Stimulated activated CD4-positive, alpha-beta T cell treated with anti-CD3 and anti-CD28 coated beads, Interleukin-12 subunit alpha, Interleukin-12 subunit beta, amount 100 ng/mL, for 48 hours (primary cell): ENCODE data around the gene TMEM59.
"Not testable (repeated sequence)": the region's sequence is repeated elsewhere in the genome, so short reads cannot be mapped to it uniquely, and the experiment has no call there.

Source experiments
- DNase-seq, 3 donors: peaks; one replicate each; pipeline ENCODE4 v3.0.0-alpha.2; 2020; ENCODE audit warnings: low read depth in 2 of 3, low spot score in 1 of 3

The TMEM59 gene

GRCh38 chr1:54013393-54014008 is 39.5 kb downstream of the TMEM59 start:
- no peak for DNase-seq

GRCh38 chr1:54012863-54013262 is 40.1 kb downstream of the TMEM59 start:
- no peak for DNase-seq

DNA sequence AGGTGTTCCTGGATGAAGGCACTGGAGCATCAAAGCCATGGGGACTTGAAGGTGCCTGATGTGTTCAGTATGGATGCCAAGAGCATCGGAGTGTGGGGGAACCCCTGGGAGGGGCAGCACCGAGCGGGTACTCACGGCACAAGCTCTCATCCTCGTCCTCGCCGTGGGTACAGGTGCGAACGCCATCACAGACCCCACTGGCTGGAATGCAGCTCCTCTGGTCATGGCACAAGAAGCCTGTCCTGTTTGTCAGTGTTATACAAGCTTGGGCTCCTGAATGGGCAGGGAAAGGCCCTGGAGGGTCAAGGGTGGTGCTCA is 41.0 kb downstream of the TMEM59 start:
- no peak for DNase-seq

- DNase-seq: no peak
Measured at GRCh38 chr1:54011316-54012007, 41.5 kb downstream of the TMEM59 start.

- DNase-seq: no peak
Measured at GRCh38 chr1:54010415-54011117, 42.4 kb downstream of the TMEM59 start.

- no peak for DNase-seq
Measured at GRCh38 chr1:54009406-54009805, 43.6 kb downstream of the TMEM59 start.

DNA sequence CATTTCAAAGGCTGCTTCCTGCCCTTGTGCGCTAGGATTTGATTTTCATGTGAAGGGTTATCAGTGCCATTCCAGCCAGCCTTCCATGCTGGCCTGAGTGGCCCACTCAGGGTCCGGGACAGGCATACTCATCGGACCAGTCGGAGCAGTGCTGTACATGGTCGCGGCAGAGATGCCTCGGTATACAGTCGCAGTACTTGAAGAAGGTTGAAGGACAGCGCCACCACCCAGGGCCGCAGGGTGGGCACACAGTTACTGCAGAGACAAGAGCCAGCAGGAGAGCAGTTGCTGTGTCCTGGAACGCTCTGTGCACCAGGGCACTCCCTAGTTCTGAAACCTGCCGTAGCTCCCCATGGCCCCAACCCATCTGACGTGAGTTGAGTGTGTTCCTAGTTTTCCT is 44.1 kb downstream of the TMEM59 start:
- DNase-seq: no peak

GRCh38 chr1:54007613-54008012 is 45.4 kb downstream of the TMEM59 start:
- DNase-seq: no peak

DNA sequence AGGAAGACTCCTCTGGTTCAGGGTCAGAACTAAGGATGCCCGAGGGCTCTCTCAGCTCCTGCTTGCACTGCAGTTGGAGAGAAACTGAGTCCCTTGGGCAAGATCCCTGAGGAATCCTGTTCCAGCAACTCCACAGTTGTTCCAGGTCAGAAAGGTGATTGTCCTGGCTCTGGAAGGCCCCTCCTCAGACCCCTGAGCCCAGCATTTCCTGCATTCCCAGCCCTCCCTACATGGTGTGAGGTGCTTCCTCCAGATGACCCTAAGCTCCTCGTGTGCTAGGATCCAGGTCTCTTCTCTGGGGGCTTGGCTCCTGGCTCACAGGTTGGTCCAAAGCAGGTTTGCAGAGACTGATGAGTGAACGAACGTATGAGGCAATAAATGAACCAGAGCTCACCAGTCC is 46.5 kb downstream of the TMEM59 start:
- DNase-seq: no peak

GRCh38 chr1:54004481-54005049 is 48.4 kb downstream of the TMEM59 start:
- no peak for DNase-seq

DNA sequence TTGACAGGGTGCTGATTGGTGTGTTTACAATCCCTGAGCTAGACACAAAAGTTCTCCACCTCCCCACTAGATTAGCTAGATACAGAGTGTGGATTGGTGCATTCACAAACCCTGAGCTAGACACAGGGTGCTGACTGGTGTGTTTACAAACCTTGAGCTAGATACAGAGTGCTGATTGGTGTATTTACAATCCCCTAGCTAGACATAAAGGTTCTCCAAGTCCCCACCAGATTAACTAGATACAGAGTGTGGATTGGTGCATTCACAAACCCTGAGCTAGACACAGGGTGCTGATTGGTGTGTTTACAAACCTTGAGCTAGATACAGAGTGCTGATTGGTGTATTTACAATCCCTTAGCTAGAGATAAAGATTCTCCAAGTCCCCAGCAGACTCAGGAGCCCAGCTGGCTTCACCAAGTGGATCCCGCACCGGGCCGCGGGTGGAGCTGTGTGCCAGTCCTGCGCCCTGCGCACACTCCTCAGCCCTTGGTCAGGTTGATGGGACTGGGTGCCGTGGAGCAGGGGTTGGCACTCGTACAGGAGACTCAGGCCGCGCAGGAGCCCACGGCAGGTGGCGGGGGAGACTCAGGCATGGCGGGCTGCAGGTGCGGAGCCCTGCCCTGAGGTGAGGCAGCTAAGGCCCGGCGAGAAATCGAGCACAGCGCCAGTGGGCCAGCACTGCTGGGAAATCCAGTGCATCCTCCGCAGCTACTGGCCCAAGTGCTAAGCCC is 49.1 kb downstream of the TMEM59 start:
- DNase-seq: not testable (repeated sequence)

DNA sequence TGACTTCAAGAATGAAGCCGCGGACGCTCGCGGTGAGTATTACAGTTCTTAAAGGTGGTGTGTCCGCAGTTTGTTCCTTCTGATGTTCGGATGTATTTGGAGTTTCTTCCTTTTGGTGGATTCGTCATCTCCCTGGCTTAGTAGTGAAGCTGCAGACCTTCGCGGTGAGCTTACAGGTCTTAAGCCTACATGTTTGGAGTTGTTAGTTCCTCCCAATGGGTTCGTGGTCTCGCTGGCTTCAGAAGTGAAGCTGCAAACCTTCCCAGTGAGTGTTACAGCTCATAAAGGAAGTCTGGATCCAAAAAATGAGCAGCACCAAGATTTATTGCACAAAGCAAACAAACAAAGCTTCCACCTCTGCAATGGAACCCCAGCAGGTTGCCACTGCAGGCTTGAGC is 49.8 kb downstream of the TMEM59 start:
- DNase-seq: no peak

DNA sequence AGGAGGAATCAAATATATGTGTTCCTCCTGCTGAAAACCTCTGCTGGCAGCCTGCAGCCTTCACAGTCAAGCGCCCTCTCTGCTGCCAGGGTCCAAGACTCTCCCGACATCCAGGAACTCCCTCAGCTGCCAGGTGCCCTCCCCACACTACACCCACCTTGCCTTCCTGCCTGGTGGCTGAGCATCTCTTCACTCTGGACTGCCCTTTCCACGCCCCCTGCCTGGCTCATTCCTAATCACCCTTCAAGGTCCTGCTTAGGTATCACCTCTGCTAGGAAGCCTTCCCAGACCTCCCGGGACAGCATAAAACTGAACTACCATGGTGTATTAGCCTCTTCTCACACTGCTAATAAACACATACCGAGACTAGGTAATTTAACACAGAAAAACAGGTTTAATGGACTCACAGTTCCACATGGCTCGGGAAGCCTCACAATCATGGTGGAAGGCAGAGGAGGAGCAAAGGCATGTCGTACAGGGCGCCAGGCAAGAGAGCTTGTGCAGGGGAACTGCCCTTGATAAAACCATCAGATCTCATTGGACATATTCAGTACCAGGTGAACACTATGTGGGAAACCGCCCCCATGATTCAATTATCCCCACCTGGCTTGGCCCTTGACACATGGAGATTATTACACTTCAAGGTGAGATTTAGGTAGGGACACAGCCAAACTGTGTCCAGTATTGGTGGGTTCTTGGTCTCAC is 50.3 kb downstream of the TMEM59 start:
- no peak for DNase-seq

DNA sequence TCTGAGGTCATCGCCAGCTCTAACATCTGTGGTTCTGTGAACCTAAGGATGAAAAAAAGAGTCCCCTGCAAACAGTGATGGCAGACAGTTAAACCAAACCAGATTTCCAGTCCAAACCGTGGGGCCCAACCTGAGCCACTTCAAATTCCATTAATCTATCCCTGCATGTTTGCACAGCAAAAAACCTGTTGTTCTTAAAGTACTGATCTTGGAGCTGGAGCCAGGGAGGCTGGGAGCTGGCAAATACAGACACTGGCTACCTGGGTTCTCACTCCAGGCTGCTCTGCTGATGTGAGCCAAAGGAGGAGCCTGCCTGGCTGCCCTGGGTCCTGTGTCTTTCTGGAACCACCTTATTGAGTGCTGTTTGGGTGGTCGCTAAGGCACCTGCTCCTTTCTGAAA is 51.4 kb downstream of the TMEM59 start:
- no peak for DNase-seq

DNA sequence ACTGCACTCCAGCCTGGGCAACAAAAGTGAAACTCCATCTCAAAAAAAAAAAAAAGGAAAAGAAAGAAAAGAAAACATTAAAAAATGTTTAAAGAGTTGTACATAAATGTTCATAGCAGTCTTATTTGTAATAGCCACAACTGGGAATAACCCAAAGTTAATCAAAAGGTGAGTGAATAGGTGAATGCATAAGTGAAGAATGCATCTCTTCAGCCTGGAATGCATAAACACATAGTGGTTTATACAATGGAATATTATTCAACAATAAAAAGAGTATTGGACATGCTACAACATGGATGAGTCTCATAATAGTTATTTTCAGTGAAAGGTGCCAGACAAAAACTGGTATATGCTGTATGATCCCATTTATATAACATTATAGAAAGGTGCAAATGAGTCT is 53.1 kb downstream of the TMEM59 start:
- DNase-seq: no peak

- DNase-seq: no peak
Measured at GRCh38 chr1:53998223-53998622, 54.8 kb downstream of the TMEM59 start.

- no peak for DNase-seq
Measured at GRCh38 chr1:53995683-53996082, 57.3 kb downstream of the TMEM59 start.

DNA sequence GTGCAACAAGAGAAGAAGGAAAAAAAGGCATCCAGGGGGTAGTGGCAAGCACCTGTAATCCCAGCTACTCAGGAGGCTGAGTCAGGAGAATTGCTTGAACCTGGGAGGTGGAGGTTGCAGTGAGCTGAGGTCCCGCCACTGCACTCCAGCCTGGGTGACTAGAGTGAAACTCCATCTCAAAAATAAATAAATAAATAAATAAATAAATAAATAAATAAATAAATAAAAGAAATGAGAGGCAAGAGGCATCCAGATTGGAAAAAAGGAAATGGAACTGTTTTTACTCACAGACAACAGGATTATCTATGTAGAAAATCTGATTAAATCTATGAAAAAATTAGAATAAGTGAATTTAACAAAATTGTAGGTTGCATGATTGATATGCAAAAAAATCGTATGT is 58.5 kb downstream of the TMEM59 start:
- DNase-seq: not testable (repeated sequence)

DNA sequence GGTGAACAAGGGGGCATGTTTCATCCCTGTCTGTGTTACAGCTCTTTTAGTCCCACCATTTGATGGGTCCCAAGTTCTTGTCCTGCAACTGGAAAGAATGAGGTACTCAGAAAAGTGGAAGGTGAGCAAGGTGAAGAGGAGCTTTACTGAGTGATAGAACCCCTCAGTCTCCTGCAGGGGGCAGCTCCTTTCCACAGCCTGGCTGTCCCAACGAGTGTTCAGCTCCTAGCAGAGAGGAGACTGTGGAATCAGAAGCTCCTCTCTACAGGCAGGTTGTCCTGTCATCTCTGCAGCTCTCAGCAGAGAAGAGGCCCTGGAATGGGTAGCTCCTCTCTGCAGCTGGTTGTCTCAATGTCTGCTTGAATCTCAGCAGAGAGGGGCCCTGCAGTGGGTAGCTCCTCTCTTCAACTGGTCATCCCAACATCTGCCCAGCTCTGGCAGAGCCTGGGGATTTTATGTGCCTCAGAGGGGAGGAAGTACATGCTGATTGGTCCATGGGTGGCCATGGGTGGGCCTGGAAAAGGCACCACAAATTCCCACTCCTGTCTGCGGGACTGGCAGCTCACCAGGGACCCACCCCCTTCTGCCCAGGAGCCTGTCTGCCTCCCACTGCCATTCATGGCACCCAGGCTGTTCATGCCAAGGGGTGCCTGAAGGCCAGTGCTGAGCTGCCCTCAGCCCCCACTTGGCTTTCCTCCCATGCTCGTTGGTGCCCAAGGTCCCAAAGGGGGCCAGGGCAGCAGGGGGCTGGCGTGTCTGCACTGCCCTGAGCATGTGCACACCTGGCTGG is 60.7 kb downstream of the TMEM59 start:
- DNase-seq: no peak

DNA sequence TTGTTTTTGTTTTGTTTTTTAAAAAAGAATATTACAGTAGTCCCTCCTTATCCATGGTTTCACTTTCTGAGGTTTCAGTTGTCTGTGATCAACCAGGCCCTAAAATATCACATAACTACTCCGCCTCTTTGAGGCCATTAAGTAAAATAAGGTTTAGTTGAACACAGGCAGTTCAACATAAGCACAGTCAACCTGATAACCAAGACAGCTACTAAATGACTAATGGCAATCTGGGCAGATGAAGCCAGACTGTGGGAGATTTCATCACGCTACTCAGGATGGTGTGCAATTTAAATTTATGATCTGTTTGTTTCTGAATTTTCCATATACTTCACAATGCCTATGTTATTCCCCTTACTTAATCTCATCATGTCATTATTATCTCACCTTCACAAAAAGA is 65.1 kb downstream of the TMEM59 start:
- DNase-seq: no peak
